ENCODE results near the gene PRDM16. TPM values are rescaled to one million over a fixed set of nuclear protein-coding genes. Genes with fewer than 3 reads are reported as not detected.

Gene PRDM16
- total and polyA plus RNA-seq, 2 of the 8 experiments (the other 6 are each of a cell fraction or from before 2014, with no cell fraction given) = 0.39 to 0.43 TPM

GRCh38 chr1:3245344-3245743 is 176.3 kb downstream of the PRDM16 start:
- no peak overlapping the region for H3K18ac ChIP-seq (ENCODE audit: extremely low read depth, low read length)
- no peak overlapping the region for H3K27ac ChIP-seq (ENCODE audit: low read depth, low read length)
- peaks cover 0 to 5% (median 2%) of the 10 kb centered on the region in 4 experiments; a peak in 3 of 7 replicates for H3K4me1 ChIP-seq (replicated peaks in 1 of 4; ENCODE audit: control insufficient read depth in 3 of 4, insufficient read depth in 4 of 4, low read length in 3 of 4)
- CTCF ChIA-PET (ENCODE audit: partially characterized antibody) = interaction anchor here (1.0 kb wide), 1 partner anchor 141 kb away, joined by 3 read pairs; no protein-coding TSS in a partner anchor
- no peak overlapping the region for H2BK5ac ChIP-seq (ENCODE audit: low read depth, low read length)
- no peak overlapping the region for H4K8ac ChIP-seq (ENCODE audit: extremely low read depth, insufficient read depth, low read length)
- WGBS, 2 experiments (ENCODE audit: extremely low coverage in 1 of 2, insufficient coverage in 1 of 2, insufficient read length in 1 of 2, insufficient replicate concordance in 2 of 2, low coverage in 1 of 2, low lambda C conversion rate in 2 of 2, missing lambda C conversion rate in 1 of 2) = 67% methylated on average over 12 of the region's 12 CpGs; no CpG with 5 or more reads in 1 of the 2 experiments
- H3K79me1 ChIP-seq (ENCODE audit: low read depth, low read length) = no peaks in the 10 kb centered on the region
- no peak overlapping the region for H2AFZ ChIP-seq (ENCODE audit: low read length)
- no peaks in the 10 kb centered on the region for H3K23me2 ChIP-seq (ENCODE audit: low read depth, low read length)
- H3K4me2 ChIP-seq (ENCODE audit: insufficient read depth in 1 of 2, low read depth in 2 of 2, low read length in 2 of 2) = no peak overlapping the region
- DNase-seq (ENCODE audit: low read depth in 1 of 2, low spot score in 2 of 2) = no peak
- no peak overlapping the region for H2BK20ac ChIP-seq (ENCODE audit: low read length)
- POLR2A ChIA-PET (ENCODE audit: partially characterized antibody) = no interaction called here
- H3K9me3 ChIP-seq (ENCODE audit: insufficient read depth in 2 of 2, low read depth in 1 of 2, low read length in 1 of 2) = no peaks in the 10 kb centered on the region
- no peak overlapping the region for H3K56ac ChIP-seq (replicated peaks; ENCODE audit: insufficient read length, low read depth, low read length)
- H2BK120ac ChIP-seq (replicated peaks; ENCODE audit: low read depth, low read length) = no peak overlapping the region
- no peak overlapping the region for H3K23ac ChIP-seq (ENCODE audit: insufficient read length)
- peaks cover 0 to 2% of the 10 kb centered on the region in 2 experiments for H4K20me1 ChIP-seq (replicated peaks in 1 of 2; ENCODE audit: control insufficient read depth in 1 of 2, insufficient read depth in 2 of 2, low read length in 2 of 2)
- H3K14ac ChIP-seq (ENCODE audit: insufficient read length) = no peak overlapping the region
- H2BK15ac ChIP-seq (ENCODE audit: low read length) = no peak overlapping the region
- H2BK12ac ChIP-seq (ENCODE audit: low read depth, low read length) = no peak overlapping the region
- H3K9ac ChIP-seq (replicated peaks in 1 of 4; ENCODE audit: extremely low read depth in 1 of 4, low read depth in 3 of 4, low read length in 3 of 4) = no peak overlapping the region; a peak in 1 of 7 replicates
- no peak overlapping the region for H3K4ac ChIP-seq (replicated peaks; ENCODE audit: insufficient read length, low read depth, low read length)
- H3K79me2 ChIP-seq (ENCODE audit: control insufficient read depth in 1 of 2, insufficient read depth in 2 of 2, low read length in 2 of 2) = no peaks in the 10 kb centered on the region
- H3K4me3 ChIP-seq (ENCODE audit: extremely low read depth in 1 of 4, insufficient read depth in 2 of 4, low read depth in 3 of 4, low read length in 4 of 4) = no peak overlapping the region
- no peak overlapping the region for H2AK5ac ChIP-seq (ENCODE audit: low read depth, low read length)
- H3K36me3 ChIP-seq (ENCODE audit: control insufficient read depth in 2 of 4, insufficient read depth in 4 of 4, low read length in 3 of 4) = no peaks in the 10 kb centered on the region
- no peak overlapping the region for H4K91ac ChIP-seq (replicated peaks; ENCODE audit: insufficient read length, low read length)
- no peak for FAIRE-seq
- peaks cover 0 to 14% (median 8%) of the 10 kb centered on the region in 4 experiments; a peak in 3 of 7 replicates for H3K27me3 ChIP-seq (replicated peaks in 1 of 4; ENCODE audit: control insufficient read depth in 3 of 4, extremely low read depth in 1 of 4, insufficient read depth in 3 of 4, low read length in 3 of 4)
- no peak overlapping the region for H4K5ac ChIP-seq (ENCODE audit: insufficient read length, low read depth, low read length)
- TF ChIP-seq KDM5A (IDR thresholded peaks at IDR 0.05; ENCODE audit: low read length) (no peak), RNF2 (IDR thresholded peaks at IDR 0.05; ENCODE audit: borderline replicate concordance, low read depth, low read length, missing control alignments, poor library complexity, severe bottlenecking) (no peak), PHF8 (conservative IDR thresholded peaks at IDR 0.05; ENCODE audit: low read depth, low read length) (no peak), GABPA (IDR thresholded peaks at IDR 0.05; ENCODE audit: borderline replicate concordance, insufficient read depth, low read length) (no peak), CTCF (IDR thresholded peaks at IDR 0.05; ENCODE audit: control extremely low read depth in 1 of 3, insufficient read depth in 1 of 3, low read depth in 1 of 3, low read length in 3 of 3) (no peak), SP4 (IDR thresholded peaks at IDR 0.05; ENCODE audit: low read length) (no peak), TCF12 (IDR thresholded peaks at IDR 0.05; ENCODE audit: low read depth, low read length) (no peak), KDM1A (IDR thresholded peaks at IDR 0.05; ENCODE audit: borderline replicate concordance, low read length) (no peak), JUN (IDR thresholded peaks at IDR 0.05; ENCODE audit: low read depth, low read length) (no peak), HDAC6 (IDR thresholded peaks at IDR 0.05; ENCODE audit: low read depth, low read length) (no peak)

All from H1 (cell line).